Tibial nerve (tissue), 3 donors: Measurements from ENCODE around the gene CARD18.

Experiments used
- POLR2A ChIP-seq, 2 donors: fragments of 450-650 bp; IDR thresholded peaks; one replicate each; pipeline ENCODE4 v1.6.1; 2017; ENCODE audit warnings: antibody characterized with exemption in 2 of 2, mild to moderate bottlenecking in 2 of 2, moderate library complexity in 2 of 2
- TF ChIP-seq, protein P1 (sequence below), 5 experiments: fragments of 200-600 bp in 3 of 5; fragments of 450-650 bp in 2 of 5; sonication (generic) in 3 of 5; IDR thresholded peaks; one replicate each; pipeline ENCODE4 v1.5.1; 2016 to 2019; ENCODE audit warnings: antibody characterized with exemption in 5 of 5, mild to moderate bottlenecking in 3 of 5, moderate library complexity in 2 of 5

DNA sequence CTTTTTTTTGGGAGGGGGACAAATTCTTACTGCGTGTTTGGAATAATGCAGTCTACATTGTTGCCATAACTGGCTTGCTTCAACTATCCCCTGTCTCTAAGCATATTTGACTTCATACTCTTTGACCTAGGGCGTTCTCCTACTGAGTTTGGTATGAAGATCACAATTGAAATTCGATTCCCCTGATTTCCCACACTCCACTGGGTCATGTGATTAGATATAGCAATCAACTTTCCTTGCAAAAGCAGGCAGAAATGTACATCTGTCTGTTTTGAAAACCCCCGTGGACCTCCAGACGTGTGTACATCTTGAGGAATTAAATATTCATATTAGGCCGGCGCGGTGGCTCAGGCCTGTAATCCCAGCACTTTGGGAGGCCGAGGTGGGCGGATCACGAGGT lies 13.8 kb upstream of the CARD18 start:
- no peak for TF ChIP-seq POLR2A (IDR thresholded peaks at IDR 0.05)
- TF ChIP-seq, protein P1, sequence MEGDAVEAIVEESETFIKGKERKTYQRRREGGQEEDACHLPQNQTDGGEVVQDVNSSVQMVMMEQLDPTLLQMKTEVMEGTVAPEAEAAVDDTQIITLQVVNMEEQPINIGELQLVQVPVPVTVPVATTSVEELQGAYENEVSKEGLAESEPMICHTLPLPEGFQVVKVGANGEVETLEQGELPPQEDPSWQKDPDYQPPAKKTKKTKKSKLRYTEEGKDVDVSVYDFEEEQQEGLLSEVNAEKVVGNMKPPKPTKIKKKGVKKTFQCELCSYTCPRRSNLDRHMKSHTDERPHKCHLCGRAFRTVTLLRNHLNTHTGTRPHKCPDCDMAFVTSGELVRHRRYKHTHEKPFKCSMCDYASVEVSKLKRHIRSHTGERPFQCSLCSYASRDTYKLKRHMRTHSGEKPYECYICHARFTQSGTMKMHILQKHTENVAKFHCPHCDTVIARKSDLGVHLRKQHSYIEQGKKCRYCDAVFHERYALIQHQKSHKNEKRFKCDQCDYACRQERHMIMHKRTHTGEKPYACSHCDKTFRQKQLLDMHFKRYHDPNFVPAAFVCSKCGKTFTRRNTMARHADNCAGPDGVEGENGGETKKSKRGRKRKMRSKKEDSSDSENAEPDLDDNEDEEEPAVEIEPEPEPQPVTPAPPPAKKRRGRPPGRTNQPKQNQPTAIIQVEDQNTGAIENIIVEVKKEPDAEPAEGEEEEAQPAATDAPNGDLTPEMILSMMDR (IDR thresholded peaks at IDR 0.05) = no peak
